Kidney capillary endothelial cell (primary cell): Measurements from ENCODE around the gene F7.
A peak's percentile ranks its signal among the peaks of the same experiment; 100 is the strongest.
"Not testable (repeated sequence)": the region's sequence is repeated elsewhere in the genome, so short reads cannot be mapped to it uniquely, and the experiment has no call there.

Experiments used
- DNase-seq: peaks from one replicate; pipeline ENCODE4 v3.0.0-alpha.2; 2018; ENCODE audit warnings: low spot score

The F7 gene

DNA sequence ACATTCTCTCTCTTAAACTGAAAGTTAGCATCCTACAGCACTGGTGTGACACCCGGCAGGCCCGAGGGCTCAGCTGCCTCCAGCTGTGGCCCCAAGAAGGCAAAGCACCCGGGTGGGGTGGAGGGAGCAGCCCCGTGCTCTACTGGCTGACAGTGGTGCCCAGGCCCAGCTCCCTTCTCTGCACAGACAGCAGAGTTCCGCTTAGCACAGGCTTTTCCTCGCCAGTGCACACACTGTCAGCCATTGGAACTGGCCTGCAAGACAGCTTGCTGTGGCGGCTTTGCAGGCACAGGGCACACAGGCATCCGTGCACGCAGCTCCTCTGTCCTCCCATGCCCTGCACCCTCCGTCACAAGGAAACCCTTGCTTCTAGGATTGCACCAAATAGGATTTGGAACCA lies 3.3 kb upstream of the F7 start:
- not testable (repeated sequence) for DNase-seq

DNA sequence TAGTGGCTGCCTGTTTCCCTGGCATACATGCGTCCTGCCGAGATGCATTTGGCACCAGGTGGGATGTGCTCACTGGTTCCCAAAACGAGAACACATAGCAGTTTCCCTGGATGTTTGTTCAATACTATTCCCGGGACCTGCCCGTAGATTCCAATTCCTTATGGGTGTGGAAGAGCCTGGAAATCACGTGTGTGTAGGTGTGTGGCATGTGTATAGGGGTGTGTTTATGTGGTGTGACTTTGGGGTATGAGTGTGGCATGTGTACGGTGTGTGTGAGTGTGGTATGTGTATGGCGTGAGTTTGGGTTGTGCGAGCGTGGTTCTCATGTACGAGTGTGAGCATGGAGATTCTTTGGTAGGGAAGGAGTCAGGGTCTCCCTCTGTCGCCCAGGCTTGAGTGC lies 2.9 kb upstream of the F7 start:
- DNase-seq = no peak

DNA sequence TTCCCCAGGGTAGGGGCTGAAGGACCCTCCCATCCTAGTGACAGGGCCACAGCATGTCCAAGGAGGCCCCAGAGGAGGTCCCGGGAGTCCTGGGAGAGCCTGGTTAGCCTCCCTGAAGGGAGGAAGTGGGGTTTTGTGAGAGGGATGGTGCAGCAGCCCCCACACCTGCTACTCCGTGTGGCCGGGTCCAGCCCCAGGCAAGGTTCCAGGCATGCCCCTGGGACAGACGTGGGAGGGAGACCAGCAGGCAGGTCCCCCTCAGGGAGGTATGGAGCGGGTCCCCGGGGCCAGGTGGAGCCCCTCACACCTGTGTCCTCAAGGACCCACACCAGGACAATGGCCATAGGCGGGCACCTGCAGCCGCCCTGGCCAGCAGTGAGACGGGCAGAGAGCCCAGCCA lies 1.9 kb upstream of the F7 start:
- no peak for DNase-seq

DNA sequence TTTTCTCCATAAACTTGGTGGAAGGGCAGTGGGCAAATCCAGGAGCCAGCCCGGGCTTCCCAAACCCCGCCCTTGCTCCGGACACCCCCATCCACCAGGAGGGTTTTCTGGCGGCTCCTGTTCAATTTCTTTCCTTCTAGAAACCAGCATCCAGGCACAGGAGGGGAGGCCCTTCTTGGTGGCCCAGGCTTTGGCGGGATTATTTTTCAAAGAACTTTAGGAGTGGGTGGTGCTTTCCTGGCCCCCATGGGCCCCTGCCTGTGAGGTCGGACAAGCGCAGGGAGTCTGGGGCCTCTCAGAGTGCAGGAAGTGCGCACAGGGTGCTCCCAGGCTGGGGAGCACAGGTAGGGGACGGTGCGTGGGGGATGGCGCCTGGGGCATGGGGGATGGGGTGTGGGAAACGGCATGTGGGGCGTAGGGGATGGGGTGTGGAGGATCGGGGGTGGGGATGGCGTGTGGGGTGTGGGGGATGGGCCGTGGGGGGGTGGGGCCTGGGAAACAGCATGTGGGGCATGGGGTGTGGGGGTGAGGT lies 396 bp downstream of the F7 start:
- DNase-seq = no peak

DNA sequence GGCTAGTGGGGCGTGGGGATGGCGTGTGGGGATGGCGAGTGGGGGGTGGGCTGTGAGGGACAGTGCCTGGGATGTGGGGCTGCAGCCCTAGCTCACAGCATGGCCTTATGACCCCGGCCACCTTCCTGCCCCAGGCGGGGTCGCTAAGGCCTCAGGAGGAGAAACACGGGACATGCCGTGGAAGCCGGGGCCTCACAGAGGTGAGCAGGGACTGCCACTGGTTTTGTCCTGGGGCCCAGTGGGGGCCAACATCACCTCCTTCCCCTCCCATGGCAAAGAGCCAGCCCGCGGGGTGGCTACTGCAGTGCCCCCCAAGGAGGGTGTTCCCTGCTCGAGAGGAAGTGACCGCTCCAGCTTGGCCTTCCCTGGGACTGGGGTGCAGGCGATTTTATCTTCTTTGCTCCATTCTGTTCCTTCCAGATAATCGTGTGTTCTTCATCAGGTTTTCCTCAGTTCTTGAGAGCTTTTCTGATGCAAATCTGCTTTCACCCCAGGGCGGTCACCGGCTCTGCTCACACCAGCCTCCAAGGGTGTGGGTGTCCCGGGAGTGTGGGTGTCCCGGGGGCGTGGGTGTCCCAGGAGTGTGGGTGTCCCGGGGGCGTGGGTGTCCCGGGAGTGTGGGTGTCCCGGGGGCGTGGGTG lies 1.2 kb downstream of the F7 start:
- DNase-seq = no peak

DNA sequence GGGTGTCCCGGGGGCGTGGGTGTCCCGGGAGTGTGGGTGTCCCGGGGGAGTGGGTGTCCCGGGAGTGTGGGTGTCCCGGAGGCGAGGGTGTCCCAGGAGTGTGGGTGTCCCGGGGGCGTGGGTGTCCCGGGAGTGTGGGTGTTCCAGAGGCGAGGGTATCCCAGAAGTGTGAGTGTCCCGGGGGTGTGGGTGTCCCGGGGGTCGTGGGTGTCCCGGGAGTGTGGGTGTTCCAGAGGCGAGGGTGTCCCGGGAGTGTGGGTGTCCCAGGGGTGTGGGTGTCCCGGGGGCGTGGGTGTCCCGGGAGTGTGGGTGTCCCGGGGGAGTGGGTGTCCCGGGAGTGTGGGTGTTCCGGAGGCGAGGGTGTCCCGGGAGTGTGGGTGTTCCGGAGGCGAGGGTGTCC lies 2.9 kb downstream of the F7 start:
- not testable (repeated sequence) for DNase-seq

DNA sequence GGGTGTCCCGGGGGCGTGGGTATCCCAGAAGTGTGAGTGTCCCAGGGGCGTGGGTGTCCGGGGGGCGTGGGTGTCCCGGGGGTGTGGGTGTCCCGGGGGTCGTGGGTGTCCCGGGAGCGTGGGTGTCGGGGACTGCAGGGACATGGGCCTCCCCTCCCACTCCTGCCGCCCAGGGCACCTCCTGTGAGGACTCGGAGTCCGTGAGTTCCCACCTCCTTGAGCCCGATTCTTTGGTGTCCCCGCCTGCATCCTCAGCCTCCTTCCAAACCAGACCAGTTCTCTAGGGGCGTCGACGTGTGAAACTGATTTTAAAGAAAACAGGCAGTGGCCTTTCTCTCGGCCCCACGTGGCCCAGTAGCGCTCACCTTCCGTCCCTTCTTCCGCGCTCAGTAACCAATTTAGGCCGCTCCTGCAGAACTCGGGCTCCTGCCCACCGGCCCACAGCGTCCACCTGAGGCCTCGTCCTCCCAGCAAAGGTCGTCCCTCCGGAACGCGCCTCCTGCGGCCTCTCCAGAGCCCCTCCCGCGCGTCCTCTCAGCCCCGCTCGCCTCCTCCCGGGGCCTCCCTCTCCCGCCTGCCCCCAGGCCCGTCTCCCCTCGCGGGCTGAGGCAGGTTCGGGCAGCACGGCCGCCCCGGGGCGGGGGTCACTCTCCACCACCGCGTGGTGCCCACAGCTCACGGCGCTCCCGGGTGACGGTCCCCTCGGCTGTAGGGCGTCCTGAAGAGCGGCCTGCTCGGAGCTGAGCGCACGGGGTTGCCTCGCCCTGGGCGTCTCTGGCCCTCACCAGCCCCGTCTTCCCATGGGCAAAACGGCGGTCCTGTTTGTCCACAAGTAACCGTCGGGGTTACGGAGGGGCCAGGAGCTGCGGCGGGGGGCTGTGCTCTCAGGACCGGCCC lies 3.8 kb downstream of the F7 start:
- DNase-seq = no peak

DNA sequence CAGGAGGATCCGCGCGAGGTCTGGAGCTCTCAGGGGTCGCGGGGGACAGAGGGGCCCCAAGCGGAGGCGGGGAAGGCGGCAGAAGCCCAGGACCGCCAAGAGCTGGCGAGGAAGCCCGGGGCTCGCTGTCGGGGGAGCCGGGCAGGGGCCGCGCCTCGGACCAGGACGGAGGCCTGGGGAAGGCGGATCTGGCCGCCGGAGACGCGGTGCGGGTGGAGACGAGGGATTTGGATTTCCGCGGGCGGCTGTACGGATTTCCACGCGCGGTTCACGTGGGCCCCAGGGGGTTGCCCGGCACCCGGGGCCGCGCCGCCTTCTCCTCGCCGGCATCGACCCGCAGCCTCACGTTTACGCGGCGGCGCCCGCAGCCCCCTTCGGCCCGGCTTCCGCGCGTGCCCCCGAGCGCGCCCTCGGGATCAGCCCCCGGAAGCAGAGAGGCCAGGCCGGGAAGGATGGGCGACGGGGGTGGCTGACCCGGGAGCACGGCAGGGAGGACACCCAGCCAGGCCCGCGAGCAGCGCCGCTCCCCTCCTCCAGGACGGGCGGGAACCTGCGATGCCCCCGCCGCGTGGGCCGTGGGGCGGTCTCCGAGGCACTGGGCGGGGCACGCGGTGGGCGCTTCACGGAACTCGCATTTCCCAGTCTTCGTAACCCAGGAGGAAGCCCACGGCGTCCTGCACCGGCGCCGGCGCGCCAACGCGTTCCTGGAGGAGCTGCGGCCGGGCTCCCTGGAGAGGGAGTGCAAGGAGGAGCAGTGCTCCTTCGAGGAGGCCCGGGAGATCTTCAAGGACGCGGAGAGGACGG lies 4.7 kb downstream of the F7 start:
- peak; percentile 31 for DNase-seq

DNA sequence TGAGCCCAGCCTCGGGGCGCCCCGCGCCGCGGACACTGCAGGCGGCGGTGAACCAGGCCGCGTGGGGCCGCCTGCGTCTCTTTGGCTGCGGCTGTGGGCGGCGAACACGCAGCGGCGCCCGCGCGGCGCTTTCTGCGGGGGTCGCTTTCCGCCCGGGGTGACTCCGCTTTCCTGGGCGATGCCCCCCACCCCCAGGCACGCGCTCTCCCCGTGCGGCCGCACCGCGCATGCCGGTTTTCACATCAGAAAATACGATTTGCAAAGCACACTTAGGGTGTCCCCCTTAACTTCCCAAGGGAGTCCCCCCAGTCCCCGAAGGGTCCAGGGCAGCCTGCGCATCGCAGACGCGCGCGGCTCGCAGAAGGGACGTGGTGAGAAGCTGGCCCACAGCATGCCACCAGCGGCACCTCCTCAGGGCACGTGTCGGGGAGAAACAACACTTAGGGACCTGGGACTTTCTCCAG lies 5.3 kb downstream of the F7 start:
- DNase-seq = no peak

DNA sequence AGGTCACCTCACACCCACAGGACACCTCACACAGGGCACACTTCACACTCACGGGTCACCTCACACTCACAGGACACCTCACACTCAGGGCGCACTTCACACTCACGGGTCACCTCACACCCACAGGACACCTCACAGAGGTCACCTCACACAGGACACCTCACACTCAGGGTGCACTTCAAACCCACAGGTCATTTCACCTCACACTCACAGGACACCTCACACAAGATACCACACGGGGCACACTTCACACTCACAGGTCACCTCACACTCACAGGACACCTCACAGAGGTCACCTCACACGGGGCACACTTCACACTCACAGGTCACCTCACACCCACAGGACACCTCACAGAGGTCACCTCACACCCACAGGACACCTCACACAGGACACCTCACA lies 6.2 kb downstream of the F7 start:
- DNase-seq = not testable (repeated sequence)

DNA sequence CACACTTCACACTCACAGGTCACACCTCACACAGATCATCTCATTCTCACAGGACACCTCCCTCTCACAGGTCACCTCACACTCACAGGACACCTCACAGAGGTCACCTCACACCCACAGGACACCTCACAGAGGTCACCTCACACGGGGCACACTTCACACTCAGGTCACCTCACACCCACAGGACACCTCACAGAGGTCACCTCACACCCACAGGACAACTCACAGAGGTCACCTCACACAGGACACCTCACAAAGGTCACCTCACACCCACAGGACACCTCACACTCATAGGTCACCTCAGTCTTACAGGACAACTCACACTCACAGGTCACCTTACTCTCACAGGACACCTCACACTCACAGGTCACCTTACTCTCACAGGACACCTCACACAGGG lies 6.9 kb downstream of the F7 start:
- not testable (repeated sequence) for DNase-seq

DNA sequence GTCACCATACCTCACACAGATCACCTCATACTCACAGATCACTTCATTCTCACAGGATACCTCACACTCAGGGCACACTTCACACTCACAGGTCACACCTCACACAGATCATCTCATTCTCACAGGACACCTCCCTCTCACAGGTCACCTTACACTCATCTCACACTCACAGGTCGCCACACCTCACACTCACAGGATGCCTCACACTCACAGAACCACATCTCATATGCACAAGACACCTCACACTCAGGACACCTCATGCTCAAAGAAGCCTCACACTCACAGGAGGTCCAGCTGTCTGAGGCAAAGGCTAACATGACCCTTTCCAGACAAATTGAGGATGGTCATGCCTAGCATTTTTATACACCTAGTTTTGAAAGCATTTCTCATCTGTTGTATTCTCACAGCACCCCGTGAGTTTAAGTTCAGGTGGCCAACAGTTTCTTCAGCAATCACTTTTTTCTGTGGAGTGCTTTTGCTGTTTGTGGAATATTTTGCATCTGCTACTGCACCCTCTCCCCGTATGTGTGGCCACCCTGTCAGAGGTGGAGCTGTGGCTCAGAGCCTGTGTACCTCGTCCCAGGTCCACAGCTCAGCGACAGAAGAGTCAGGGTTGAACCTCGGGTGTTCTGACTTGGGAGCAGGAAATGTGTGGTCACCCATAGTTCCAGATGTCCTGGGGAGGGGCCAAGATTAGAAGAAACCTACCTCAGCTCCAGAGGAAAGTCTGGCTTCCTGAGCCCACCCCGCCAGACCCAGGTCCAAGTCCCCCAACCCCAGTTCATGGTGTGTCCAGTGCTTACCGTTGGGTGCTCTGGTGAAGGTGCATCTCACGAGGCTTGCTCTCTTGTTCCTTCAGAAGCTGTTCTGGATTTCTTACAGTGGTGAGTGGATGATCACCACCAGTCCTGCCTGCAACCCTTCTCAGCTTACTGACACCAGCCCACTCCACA lies 7.6 kb downstream of the F7 start:
- DNase-seq = no peak

DNA sequence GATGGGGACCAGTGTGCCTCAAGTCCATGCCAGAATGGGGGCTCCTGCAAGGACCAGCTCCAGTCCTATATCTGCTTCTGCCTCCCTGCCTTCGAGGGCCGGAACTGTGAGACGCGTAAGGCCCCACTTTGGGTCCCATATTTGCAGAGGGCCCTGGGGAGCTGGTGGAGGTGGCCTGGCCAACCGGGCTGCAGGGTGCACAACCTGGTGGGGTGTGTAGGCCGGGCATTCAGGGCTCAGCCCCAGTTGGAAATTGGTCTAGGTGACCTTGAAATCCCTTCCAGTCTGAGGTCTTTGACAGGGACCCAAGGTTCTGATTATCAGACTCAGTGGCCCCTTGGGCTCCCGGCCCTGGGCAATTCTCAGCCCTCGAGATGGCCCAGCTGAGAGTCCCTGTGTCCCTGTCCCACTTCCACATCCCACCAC lies 8.3 kb downstream of the F7 start:
- no peak for DNase-seq

DNA sequence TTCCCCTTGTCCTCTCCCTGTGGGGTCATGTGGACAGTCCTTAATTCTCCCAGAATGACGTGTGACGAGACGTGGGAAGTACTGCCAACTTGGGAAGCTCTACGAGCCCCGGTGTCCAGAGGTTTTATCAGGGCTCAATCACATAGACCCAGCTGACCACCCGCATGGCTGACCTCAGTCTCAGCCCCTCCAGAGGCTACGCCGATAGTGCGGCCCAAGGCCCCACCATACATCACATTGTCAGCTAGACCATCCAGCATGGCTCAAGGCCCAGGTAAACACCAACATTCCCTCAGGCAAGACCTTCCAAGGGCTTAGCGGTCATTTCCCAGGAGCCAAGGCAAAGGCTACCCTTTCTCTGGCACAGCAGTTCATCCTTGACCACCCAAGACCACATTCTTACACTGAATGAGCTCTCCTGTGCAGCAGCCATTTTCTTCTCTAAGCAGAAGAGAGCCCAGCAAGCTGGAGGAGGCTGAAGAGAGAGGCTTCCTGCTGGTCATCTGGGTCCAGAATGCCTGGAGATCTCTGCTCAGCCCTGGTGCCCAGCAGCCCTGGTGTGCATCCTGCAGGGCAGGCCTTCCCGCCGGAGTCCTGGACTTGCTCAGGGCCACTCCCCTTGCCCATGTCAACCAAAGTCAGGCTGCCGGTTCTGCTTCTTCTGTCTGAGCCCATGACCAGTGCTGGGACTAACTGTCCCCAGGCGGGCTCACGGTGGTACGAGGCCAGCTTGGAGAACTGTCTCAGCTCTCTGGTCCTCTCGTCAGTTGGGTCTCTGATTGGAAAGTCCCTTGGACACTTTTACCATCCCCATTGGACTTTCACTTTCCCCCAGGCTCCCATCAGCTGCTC lies 9.1 kb downstream of the F7 start:
- DNase-seq = no peak

DNA sequence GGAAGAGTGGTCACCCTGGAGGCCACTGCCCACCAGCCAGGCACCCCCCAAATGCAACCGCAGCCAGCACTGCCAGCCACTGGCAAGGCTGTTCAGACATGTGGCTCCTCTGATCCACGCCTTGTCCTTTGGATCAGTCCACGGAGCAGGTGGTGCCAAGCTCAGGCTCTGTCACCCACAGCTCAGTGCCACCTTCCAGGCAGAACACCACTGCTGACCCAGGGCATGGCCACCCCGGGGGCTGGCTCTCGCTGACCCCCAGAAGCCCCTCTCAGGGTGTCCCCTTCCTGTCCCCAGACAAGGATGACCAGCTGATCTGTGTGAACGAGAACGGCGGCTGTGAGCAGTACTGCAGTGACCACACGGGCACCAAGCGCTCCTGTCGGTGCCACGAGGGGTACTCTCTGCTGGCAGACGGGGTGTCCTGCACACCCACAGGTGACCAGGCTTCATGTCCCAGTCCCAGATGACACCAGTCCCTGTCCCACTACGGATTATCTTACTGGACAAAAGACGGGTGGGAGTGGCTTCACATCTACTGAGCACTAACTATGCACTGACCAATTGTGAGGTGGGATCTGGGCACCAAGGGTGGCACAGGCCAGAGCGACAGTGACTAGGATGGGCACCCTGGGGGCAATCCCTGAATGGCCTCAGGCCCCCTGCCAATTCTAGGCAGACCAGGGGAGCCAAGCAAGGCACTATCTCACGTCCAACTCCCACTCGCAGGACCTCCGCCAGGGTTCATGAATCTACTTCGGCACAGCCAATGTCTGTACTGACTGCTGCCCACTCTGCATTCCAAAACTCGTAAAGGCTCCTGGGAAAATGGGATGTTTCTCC lies 10.0 kb downstream of the F7 start:
- DNase-seq = no peak

DNA sequence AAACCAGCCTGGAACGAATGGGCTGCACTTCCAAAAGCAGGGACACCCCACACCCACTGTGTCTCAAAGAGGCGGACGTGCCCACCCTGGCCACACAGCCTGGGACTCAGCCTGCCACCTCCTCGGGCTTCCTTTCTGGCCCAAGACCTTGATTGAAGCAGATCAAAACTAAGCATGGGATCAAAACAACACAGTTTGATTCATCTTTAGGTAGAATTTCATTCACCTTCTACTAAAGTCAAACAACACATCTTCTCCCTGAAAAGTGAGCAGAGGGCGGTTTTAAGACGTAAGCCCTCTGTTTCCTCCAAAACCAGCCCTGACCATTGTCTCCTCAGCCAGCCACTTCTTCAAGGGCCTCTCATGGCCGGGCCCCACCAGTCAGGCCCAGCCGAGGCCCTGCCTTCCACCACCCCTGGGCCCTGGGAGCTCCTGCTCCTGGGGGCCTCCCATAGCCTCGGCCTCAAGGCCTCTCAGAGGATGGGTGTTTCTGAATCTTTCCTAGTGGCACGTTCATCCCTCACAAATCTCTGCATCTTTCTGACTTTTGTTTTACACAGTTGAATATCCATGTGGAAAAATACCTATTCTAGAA lies 10.7 kb downstream of the F7 start:
- DNase-seq = no peak

DNA sequence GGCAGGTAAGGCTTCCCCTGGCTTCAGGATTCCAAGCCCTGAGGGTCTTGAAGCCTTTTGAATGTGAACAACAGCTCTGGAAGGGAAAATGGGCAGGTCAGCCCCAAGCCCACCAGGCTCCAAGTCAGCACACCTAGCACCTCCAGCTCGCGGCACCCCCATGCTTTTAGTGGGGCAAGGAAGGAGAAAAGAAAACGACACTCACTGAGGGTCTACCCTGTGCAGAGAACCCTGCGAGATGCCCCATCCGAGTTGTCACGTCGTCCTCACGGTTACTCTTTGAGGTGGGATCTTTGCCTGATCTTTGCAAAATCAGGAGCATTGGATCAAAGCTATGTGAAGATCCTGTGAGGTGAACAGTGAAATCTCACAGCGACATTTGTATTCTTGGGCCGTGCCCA lies 11.3 kb downstream of the F7 start:
- DNase-seq = no peak

DNA sequence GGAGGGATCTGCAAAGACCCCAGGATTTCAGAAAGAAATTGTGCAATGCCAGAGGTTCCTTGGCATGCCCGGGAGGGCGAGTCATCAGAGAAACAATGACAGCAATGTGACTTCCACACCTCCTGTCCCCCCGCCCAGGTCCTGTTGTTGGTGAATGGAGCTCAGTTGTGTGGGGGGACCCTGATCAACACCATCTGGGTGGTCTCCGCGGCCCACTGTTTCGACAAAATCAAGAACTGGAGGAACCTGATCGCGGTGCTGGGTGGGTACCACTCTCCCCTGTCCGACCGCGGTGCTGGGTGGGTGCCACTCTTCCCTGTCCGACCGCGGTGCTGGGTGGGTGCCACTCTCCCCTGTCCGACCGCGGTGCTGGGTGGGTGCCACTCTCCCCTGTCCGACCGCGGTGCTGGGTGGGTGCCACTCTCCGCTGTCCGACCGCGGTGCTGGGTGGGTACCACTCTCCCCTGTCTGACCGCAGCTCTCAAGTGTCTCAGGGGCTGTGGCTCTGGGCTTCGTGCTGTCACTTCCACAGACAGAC lies 11.8 kb downstream of the F7 start:
- no peak for DNase-seq

DNA sequence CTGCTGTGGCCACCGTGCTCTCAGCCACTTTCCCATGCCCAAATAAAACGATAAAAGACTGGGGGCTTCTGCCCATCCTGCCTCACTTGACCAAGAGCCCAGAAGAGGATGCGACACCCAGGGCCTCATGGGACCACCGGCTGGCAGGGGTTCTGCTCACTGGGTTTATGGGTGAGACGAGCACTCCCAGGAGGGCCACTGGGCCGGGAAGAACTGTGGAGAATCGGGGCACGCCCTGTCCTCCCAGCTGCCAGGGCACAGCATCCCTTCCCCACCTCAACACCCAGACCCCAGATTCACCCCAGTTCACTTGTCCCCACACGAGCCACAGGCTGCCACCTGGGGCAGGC lies 12.3 kb downstream of the F7 start:
- DNase-seq = no peak
